H1 (cell line): Measurements from ENCODE around the gene MEN1.

Experiments used
- BCL11A ChIP-seq, 2 experiments: IDR thresholded peaks; one replicate each; pipeline ENCODE4 v1.6.1; 2011; ENCODE audit warnings: low read depth in 2 of 2, low read length in 2 of 2, mild to moderate bottlenecking in 2 of 2
- PHF8 ChIP-seq: fragments of 200-600 bp; sonication (generic); conservative IDR thresholded peaks from 2 replicates; pipeline ENCODE4 v1.7.1; 2012; ENCODE audit warnings: low read depth, mild to moderate bottlenecking, inconsistent platforms, low read length, moderate library complexity
- POLR2A ChIP-seq, 2 experiments: IDR thresholded peaks; 1 replicate in 1 of 2; 2 replicates in 1 of 2; pipeline ENCODE4 v1.6.1; 2011; ENCODE audit warnings: low read depth in 2 of 2, low read length in 2 of 2, mild to moderate bottlenecking in 2 of 2; ENCODE audit errors: control extremely low read depth in 1 of 2

GRCh38 chr11:64794526-64794925, 15.8 kb downstream of the MEN1 start:
- TF ChIP-seq POLR2A (IDR thresholded peaks at IDR 0.05; ENCODE audit: control extremely low read depth in 1 of 2, low read depth in 2 of 2, low read length in 2 of 2) (no peak), BCL11A (IDR thresholded peaks at IDR 0.05; ENCODE audit: low read depth in 2 of 2, low read length in 2 of 2) (no peak), PHF8 (no peak)
